ENCODE data around the gene CELF2.

The CELF2 gene

DNA sequence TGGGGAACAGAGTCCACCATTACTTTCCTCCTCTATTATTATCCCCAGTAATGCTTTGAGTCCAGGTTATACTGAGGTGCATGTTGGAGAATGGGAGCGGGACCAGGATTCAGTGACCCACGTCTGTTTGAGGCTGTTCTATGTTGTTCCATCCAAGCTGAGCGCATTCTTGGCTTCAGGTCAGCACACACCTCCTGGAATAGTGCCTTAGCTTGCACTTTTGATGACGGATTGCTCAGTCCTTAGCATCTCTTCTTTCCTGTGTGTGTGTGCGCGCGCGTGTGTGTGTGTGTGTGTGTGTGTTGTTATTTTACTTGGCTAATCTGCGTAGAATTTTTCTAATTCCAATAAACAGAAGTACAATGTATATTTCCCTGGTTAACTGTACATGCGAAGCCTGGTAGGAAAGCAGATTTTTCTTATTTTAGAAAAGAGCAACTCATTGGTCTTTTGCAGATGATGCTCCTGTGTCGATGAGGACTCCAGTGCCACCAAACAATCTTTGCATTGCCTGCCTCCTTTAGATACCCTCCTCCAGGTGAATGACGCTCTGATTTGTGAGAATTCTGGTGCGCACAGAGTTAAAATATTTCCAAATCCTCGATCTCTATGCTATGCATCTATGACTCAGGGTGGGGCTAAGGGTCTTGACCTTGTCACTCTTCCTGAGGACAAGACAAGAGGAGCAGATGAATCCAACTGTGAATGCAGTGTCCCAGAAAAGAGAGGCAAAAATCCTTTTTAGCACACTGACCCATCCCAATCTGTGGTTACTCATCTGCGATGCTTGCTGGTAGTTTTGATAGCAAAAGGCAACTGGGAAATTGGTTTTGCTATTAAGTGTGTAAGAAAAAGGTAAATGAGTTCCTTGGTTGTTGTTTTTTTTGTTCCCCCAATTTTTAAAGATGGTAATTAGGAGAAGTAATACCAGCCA, 13.3 kb upstream of the CELF2 start:
- peak; percentile 15 for DNase-seq

DNA sequence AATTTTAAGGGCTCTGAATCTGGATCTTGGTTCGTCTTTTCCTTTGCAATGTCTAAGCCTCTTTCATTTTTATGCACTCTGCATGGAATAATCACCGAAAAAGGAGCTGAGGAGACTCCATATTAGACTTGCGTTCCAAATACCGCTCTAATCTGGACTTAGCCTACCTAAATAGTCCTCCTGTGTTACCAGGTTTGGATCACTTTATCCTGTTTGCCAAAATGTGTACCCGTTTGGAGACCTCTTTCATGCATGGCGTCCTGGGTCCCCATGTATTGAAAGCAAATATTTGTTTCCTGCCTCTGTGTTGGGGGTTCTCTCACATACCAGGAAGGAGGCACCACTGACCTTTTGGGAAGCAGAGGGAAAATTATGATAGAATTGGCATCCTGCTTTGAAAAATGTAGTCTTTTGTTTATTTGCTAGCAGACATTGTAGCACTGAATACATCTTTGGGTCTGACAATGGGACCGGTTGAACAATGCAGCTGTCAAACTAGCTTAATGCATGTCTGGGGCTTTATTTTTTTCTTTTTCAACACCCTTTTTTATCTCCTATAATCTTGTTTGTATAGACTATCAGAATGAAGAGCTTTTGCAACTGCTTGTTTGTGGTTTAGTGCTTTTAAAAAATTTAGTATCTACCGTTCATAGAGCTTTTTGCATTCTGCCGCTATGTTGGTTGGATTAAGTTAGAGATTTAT, 11.8 kb upstream of the CELF2 start:
- DNase-seq, result no peak

DNA sequence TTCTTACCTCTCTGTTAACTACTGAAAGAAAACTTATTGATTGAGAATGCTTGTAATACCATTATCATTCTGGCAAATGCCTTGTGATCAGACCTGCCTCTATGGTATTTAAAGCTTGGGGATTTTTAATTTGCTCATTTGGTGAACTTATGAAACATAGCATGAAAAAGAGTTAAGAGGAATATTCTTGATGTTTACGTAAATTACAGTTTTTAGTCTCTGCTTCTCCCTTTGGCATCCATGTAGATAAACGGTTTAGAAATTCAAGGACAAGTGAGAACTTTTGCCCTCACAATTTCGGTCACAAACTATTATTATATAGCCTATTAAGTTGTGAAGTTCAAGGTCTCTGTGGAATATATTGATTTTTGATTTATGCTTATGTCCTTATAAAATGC, 11.2 kb upstream of the CELF2 start:
- no peak for DNase-seq

DNA sequence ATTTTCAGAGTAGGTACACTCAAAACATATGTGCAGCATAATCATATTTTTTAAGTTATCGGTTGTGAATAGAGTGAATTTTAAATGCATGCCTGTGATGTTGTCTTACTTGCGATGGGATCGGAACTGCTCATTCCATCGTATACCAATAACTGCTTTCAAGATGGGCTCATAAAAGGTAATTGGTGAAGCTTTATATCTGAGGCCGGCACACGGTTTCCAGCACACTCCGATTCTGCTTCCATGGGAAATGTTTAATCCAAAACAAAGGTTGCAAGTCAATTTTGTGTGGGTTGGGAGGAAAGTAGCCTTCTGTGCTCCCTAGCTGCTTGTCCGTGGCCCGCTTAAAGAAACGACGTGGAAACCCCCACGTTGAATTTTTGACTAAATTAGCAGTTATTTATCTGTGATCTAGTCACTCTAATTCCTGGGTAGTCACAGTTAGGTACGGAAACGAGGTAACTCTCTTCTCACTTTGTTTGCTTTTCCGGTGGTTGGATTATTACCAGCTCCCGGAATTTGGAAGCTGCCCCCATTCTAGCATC, 10.1 kb upstream of the CELF2 start:
- no peak for DNase-seq

DNA sequence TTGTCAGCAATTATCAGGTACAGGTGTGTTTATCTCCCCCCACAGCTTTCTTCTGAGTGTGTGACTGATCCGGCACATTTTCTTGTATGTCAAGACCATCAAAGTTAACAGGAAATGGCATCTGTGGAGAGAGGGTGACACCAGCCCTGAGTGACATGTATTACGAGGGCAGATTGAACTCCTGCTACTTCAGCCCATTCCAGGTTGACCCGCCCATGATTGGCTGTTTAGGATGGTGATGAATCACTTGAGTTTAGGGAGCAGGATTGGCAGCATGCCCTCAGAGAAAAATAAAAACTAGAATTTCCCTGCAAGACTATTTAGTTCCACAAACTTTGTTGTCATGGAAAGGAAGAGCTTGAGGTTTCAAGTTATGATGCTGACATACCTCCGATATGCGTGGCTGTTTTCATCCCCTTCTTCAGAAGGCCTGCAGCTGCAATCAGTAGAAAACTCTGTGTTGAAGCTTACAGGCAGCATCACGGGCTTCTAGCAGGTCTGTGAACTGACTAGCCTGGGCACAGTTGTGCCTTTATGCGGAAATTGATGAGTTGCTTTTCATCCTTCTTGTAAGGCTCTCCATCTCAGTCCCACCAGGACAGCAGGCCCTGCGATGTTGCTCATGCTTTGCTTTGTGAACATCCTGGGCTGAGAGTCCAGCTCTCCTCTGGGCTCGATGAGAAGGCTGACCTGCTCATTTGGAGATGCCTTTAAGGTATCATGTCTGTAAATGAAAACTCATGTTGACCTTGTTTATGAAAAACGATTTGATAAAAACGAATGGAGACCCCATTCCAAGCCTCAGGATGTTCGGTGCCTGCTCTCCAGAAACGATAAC, 8.0 kb upstream of the CELF2 start:
- peak; percentile 46 for DNase-seq

DNA sequence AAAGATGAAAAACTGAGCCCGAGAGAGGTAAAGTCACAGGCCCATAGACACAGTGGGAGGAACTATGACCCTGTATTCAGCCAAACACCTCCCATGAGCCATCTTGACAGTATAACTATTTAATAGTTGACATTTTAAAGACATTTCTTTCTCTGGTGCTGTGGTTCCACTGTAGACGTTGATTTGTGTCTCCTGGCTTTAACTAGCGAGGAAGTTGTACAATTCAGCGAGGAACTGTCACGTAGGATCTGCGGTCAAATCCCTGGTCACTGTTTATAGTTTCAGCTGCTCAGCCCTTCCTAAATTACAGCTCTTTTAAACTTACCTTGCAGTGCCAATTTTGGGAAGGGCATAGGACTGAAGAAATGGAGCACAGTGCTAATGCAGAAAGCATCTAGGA, 7.1 kb upstream of the CELF2 start:
- no peak for DNase-seq

DNA sequence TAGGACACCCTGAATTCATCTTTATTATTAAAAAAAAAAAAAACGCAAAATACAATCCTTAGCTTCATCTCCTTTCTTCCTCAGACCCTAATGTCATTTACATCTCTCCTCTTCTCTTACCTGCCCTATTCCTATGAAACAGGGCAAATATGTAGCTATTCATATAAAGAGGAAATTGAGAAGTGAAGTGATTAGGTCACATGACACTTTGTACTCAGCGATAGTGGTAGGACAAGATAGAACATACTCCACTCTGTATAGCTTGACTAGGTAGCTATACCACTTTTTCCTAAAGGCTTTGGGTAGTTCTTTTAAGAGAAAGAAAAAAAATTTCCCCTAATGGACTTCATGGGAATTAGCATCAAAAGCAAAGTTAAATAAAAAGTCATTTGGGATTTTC, 6.2 kb upstream of the CELF2 start:
- DNase-seq, result no peak

DNA sequence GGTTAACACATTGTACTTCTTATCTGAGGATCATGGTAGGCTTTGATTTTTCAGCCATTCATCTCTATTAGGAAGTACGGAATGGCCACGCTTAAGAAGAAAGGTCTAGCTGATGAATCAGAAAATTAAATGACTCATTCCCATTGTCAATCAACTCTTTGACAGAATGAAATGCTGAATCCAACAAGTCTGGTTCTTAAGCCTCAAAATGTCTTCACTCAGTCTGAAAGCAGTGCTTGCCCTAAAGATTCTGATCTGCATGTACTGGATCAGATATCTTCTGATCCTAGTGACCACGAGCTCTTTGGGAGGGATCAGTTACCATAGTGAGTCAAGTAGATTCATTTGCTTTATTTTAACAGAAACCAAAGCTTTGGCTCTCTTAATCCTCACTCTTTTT, 5.7 kb upstream of the CELF2 start:
- no peak for DNase-seq

DNA sequence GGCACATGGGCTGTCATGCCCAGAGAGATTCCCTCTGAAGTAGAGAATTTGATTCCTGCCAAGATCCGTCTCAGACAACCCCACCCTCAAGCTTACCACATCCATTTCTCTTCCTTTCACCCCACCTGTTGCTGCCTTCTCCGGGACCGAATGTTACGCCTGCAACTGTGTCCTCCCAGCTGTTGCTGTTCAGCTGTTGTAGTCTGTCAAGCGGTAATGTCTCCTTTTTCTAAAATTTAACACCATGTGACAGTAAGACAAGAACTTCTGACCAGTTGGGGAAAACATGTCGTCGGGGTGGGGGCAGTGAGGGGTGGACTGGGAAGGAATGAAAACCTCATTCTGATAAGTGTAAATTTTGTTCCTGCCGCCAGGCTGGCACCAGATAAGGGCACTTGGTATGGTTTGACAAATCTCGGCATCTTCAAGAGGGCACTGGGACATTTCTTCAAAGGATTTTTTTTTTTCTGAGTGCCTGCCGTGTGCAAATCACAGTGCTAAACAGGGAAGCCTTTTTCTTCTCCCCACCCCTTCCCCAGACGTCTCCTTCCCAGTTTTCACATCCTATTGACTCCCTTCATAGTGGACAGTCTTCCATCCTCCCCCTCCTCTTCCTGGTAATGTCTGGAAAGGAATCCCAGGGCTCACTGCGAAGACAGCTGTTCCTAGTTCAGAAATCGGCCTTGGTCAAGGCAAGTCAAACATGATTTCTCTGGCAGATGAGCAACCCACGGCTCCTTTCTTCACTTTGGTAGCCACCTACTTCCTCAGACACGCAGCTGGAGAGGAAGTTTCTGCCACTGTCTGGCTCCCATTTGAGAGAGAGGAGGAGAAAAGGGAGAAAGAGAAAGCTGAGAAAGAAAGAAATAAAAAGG, 5.0 kb upstream of the CELF2 start:
- DNase-seq, result no peak

DNA sequence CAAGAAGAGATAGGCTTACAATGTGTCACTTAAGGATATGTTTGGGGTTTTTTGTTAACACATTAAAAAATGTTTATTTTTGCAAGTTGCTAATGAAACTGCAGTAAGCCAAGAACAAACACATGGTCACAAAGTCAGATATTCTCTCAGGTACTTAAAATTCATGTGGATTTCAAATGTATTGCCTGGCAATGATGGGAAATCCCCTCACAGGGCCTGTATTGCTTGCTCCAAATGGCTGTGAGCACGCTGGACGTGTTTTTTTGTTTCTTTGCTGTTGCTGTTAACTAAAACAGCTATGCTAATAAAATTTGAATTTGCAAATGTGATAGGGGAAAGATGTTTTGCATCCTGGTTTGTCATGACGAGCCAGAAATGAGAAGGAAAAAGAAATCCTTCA, 3.8 kb upstream of the CELF2 start:
- no peak for DNase-seq

DNA sequence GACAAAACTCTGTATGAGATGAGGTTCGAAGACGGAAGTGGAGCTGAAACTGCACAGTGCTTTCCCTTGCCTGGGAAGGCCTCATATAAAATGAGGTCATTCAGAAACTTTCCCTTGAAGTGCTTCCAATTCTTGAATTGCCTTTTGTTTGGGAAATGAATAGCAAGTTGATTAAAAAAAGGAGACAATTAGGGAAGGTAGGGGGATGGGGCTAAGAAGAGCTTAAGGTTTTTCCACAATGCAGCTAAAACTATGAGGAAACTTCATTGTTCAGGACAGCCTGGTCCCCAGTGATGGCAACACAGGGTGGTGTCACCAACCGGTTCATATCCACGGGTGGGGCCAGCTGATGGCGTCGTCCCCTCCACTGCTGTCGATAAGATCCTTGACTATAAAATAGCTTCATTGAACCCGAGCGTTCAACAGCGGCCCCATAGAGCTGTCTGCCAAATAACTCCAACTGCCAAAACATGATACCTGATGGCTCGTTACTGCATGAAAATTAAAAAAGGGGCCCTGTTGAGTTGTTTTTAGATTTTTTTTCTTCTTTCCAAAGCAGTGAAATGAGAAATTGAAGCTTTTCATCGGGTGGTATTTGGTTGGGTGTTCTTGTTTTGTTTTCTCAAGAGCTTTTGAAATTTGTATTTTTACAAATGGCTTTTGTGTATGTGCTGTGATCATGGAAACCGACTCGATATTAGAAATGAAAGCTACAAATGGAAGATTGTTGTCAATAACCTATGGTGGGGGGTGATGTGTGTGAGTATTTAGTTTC, 2.8 kb upstream of the CELF2 start:
- no peak for DNase-seq

DNA sequence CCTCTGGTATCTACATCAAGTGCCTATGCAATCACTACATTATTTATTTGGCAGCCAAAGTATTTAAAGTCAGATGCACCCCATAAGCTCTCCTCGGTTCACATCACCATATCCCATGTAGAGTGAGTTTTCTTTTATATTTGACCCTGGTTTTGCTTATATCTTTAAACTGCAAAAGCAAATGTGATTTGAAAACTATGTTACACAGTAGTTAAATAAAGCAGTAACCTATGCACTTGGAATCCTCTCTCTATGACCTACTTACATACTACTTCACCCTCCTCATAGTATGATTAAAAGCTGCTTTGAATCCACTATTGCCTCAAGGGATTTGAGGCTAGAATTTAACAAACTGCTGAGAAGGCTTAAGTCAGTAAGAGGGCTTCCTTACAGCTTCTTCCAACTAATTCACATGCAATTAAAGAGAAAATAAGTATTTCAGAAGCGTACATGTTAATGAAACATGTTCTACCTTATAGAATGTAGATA, 2.2 kb upstream of the CELF2 start:
- no peak for DNase-seq

DNA sequence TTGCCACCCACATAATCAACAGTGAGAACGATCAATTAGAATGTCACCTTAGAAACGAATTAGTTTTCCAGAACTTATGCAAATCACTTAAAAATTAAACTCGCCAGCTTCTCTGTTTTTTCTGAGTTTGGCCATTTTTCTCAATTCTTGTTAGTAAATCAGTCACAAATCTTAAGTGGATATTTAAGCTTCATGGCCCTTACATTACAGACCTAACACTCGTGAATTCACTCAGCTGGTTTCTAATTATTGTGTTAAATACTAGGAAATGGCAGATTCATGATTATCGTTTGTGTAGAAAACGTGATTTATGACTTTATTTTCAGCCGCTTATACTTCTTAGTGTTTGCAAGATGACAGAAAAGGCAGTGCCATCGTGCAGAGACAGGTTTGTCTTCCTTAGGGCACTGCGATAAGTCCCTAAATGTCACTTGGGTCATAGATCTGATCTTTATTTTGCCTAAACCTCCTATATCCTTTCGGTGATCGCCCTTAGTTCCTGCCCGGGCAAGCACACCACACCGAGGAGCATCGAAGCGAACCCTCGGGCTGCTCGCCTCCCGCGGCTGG, 587 bp upstream of the CELF2 start:
- DNase-seq, result no peak

DNA sequence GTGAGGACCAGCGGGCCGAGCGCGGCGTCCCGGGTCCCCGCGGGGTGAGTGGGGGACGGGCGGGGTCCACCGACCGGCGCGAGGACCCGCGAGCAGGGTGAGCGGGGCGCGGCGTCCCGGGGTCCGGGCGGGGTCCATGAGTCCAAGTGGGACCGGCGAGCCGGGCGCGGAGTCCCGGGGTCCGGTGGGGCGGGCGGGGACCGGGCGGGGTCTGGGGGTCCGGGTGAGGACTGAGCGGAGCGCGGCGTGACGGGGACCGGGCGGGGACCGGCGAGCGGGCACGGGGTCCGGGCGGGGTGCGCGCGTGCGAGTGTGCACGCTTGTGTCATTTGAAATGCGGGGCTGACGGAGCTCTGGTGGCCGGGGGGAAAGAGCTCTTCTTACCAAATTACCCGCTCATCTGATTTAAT, 765 bp downstream of the CELF2 start:
- no peak for DNase-seq

DNA sequence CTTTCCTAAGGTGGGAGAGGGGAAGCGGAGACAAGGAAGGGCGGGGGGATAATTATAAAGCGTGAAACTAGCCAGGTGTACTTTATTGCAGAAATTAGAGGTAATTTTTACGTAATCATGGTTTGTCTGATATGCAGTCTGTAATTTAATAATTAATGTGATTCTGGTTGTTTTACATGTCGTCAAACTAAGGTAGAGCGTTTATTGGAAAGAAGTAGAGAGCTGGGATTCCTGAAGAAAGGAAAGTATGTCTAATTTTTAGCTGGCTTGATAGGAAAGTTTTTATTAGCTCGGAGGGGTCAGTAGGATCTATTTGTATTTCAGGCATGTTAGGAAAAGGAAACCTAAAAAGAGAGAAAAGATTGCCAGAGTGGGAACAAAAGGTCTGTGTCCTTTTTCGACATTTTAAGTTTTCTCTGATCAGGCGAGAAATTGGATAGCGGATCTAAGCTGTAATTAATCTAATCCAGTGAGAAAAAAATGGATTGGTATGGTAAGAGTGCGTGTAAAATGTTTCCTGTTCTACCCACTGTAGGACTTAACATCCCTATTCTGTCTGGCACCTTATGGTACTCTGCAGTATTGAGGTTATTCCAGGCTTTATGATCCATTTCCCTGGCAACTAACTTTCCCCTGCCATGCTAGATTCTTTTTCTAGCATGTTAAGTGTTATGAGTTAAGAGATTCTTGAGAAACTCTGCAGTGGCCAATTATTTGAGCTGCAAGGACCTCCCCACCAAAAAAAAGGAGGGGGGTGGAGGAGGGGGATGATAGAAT, 1.4 kb downstream of the CELF2 start:
- DNase-seq, result no peak

DNA sequence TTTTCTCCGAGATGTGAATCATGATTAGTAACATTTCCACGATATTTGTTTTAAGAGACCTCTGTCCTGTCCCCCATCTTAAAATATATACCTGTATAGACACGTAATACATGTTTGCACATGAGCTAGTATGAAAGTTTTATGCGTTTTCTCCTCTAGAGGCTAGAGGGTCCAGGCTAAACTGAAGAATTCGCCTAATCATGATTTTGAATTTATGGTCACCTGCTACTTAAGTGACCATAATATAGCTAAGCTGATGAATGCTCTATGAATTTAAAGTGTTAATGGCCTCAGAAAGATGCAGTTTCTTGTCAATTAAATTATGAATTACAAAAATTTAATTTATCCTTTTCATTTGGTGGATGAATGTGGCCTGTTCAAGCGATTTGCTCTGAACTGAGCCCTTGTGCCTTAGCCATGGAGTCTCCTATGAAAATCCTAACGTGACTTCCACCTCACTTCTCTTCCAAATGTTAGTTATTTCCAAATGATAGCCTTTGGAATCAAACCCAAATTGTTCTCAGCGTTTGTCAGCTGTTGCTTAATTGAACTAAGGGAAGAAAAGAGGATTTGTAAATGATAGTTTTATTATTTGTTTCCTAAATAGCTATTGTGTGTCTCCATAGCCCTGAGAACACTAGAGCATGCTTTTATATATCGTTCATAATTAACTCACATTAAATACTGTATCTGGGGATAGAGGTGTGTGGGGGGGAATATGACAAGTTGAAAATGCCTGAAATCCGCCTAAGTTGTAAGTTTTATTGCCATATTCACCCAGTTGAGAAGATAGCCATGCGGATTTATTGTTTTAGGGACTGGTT, 2.3 kb downstream of the CELF2 start:
- no peak for DNase-seq

DNA sequence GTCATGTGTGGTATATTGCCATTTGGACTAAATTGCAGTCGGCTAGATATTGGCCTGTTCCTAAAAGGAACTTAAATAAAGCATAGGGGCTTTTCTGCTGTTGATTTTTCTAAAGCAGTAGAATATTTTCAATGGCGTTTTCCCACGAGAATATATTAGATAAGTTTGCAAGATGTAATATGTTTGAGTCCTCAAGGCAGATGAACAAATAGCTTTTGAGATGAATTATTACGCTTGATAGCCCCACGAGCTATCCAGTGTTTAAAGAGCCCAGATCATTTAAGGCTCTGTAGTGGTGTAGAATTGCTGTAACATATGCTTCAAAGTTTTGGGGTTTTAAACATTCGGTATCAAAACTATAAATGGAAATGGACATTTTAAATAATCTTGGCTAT, 2.9 kb downstream of the CELF2 start:
- no peak for DNase-seq

DNA sequence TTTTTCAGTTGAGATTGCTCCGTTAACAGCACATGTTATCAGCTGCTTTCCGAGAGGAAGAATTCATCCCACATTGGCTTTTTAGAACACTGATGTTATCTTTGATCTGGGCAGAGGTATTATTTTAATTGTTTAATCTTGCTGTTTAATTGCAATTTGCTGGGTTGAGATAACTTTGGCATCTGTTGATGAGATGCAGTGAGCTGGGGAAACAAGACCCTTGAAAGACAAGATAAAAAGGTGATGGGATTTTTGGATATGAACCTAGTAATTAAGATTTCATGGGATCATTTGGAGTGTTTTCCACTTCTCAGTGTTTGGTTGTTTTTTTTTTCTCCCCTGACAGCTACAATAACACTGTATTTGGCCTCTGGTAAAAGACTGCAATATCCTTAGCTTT, 4.5 kb downstream of the CELF2 start:
- no peak for DNase-seq

All from fibroblast of skin of abdomen (primary cell).